K562 (cell line): ENCODE results near the gene SDCCAG8. TPM values are rescaled to one million over a fixed set of nuclear protein-coding genes. Genes with fewer than 3 reads are reported as not detected.

ENCODE experiments used
- ATAC-seq: fragments of 200-7000 bp; cut with Tn5 transposase; 3 replicates; pipeline ENCODE4 v1.9.1; 2020; ENCODE audit warnings: moderate library complexity
- BruUV-seq: library from RNA; stranded (reverse); fragments of 400-500 nt; replicated peaks from 2 replicates; lab custom pipeline; 2021; lab: Mats Ljungman, UMichigan
- CTCF ChIA-PET: fragments of 300-600 bp; formaldehyde crosslinking; extraction: SDS; loops from one replicate; lab custom pipeline; 2021; ENCODE audit warnings: low intra/inter-chr PET ratio; lab: Yijun Ruan, JAX
- POLR2A ChIA-PET: fragments of 300-600, 350-650 bp; sonication (Branson Sonifier 250); formaldehyde crosslinking; extraction: SDS; loops from one replicate; lab custom pipeline; 2021; ENCODE audit warnings: antibody characterized with exemption, inconsistent platforms; lab: Yijun Ruan, JAX
- DNase-seq, 4 experiments: peaks; one replicate each; pipeline versions ENCODE4 v3.0.0 to v3.0.0-alpha.2; 2011 to 2018; ENCODE audit warnings: low spot score in 3 of 4, mixed read lengths in 3 of 4; ENCODE audit errors: extremely low read depth in 1 of 4
- FAIRE-seq: peaks from 2 replicates; lab custom pipeline; 2011; peaks lifted over from hg19 to GRCh38; lab: Jason Lieb, UNC
- H2AFZ ChIP-seq: 2 replicates; pipeline ENCODE4 v1.6.0; 2011; ENCODE audit warnings: low read depth, low read length, control low read depth, inconsistent platforms
- H3K27ac ChIP-seq: fragments of 200-600 bp; 3 replicates; pipeline ENCODE4 v1.8.0; 2011; ENCODE audit warnings: low read depth, mild to moderate bottlenecking, control low read depth, inconsistent platforms, low read length, moderate library complexity, mixed read lengths; ENCODE audit errors: extremely low read depth
- H3K27me3 ChIP-seq, 2 experiments: fragments of 300-600 bp in 1 of 2; 2 replicates in 1 of 2; 3 replicates in 1 of 2; pipeline versions ENCODE4 v1.6.0 to v1.8.0; 2011; ENCODE audit warnings: inconsistent platforms in 2 of 2, low read length in 2 of 2, mild to moderate bottlenecking in 1 of 2, mixed read lengths in 1 of 2, moderate library complexity in 1 of 2; ENCODE audit not compliant: control insufficient read depth in 2 of 2, insufficient read depth in 2 of 2
- H3K36me3 ChIP-seq: fragments of 300-600 bp; 3 replicates; pipeline ENCODE4 v1.8.0; 2011; ENCODE audit warnings: mild to moderate bottlenecking, low read length, inconsistent platforms; ENCODE audit not compliant: control insufficient read depth, insufficient read depth
- H3K4me1 ChIP-seq, 2 experiments: fragments of 200-600 bp in 1 of 2; replicated peaks in 1 of 2; 2 replicates in 1 of 2; 3 replicates in 1 of 2; pipeline versions ENCODE4 v1.5.1 to v1.8.0; 2011; ENCODE audit warnings: inconsistent platforms in 2 of 2, low read length in 2 of 2, mild to moderate bottlenecking in 1 of 2, mixed read lengths in 1 of 2, moderate library complexity in 1 of 2; ENCODE audit not compliant: control insufficient read depth in 2 of 2, insufficient read depth in 2 of 2
- H3K4me2 ChIP-seq: 2 replicates; pipeline ENCODE4 v1.6.1; 2011; ENCODE audit warnings: low read length, control low read depth, inconsistent platforms, mixed read lengths; ENCODE audit not compliant: insufficient read depth
- H3K4me3 ChIP-seq: fragments of 200-600 bp; sonication (generic), shearing (Covaris generic); 2 replicates; pipeline ENCODE4 v1.5.1; 2016; ENCODE audit warnings: control low read depth, inconsistent platforms
- H3K79me2 ChIP-seq: fragments of 200-600 bp; 3 replicates; pipeline ENCODE4 v1.8.0; 2011; ENCODE audit warnings: low read length, inconsistent platforms; ENCODE audit not compliant: control insufficient read depth, insufficient read depth
- H3K9ac ChIP-seq, 2 experiments: 2 replicates each; pipeline versions ENCODE4 v1.6.0 to v1.6.1; 2011; ENCODE audit warnings: low read depth in 2 of 2, low read length in 2 of 2, control low read depth in 1 of 2, inconsistent platforms in 1 of 2, mild to moderate bottlenecking in 1 of 2, mixed read lengths in 1 of 2; ENCODE audit not compliant: insufficient read depth in 1 of 2
- H3K9me1 ChIP-seq: one replicate; pipeline ENCODE4 v1.6.0; 2011; ENCODE audit warnings: inconsistent platforms, mild to moderate bottlenecking, low read length, moderate library complexity; ENCODE audit not compliant: control insufficient read depth, insufficient read depth
- H3K9me3 ChIP-seq: replicated peaks from 2 replicates; pipeline ENCODE4 v1.5.1; 2011; ENCODE audit warnings: low read depth, low read length, inconsistent platforms; ENCODE audit not compliant: control insufficient read depth, insufficient read depth
- H4K20me1 ChIP-seq: replicated peaks from 2 replicates; pipeline ENCODE4 v1.6.1; 2011; ENCODE audit warnings: low read length, inconsistent platforms, mixed read lengths; ENCODE audit not compliant: control insufficient read depth, insufficient read depth
- CBX3 ChIP-seq, 2 experiments: IDR thresholded peaks; 1 replicate in 1 of 2; 2 replicates in 1 of 2; pipeline ENCODE4 v1.6.1; 2012; ENCODE audit warnings: inconsistent platforms in 2 of 2, low read length in 2 of 2, borderline replicate concordance in 1 of 2, control low read depth in 1 of 2
- CBX5 ChIP-seq: IDR thresholded peaks from 2 replicates; pipeline ENCODE4 v1.6.1; 2014; ENCODE audit warnings: low read depth, borderline replicate concordance
- CCAR2 ChIP-seq: fragments of 200-400 bp; formaldehyde crosslinking; IDR thresholded peaks from 2 replicates; pipeline ENCODE4 v1.6.1; 2017; ENCODE audit warnings: mild to moderate bottlenecking, low read depth, low read length
- DPF2 ChIP-seq: fragments of 450-650 bp; IDR thresholded peaks from 2 replicates; pipeline ENCODE4 v1.6.1; 2016
- FOXK2 ChIP-seq, 2 experiments: fragments of 450-650 bp; IDR thresholded peaks in 1 of 2; conservative IDR thresholded peaks in 1 of 2; 2 replicates each; pipeline ENCODE4 v1.6.1; 2016; ENCODE audit warnings: low read depth in 2 of 2, mild to moderate bottlenecking in 1 of 2
- GTF2A2 ChIP-seq: IDR thresholded peaks from 2 replicates; pipeline ENCODE4 v1.6.1; 2016; ENCODE audit warnings: mild to moderate bottlenecking, missing genetic modification characterization, missing compliant biosample characterization
- HMG20A ChIP-seq: fragments of 450-650 bp; formaldehyde crosslinking; conservative IDR thresholded peaks from 2 replicates; pipeline ENCODE4 v1.4.0; 2020; ENCODE audit warnings: mild to moderate bottlenecking, mixed read lengths
- KHSRP ChIP-seq: fragments of 450-650 bp; IDR thresholded peaks from 2 replicates; pipeline ENCODE4 v1.6.1; 2017
- MAFG ChIP-seq: fragments of 450-650 bp; conservative IDR thresholded peaks from 2 replicates; pipeline ENCODE4 v1.6.1; 2016; ENCODE audit warnings: missing genetic modification characterization, missing compliant biosample characterization
- MEF2A ChIP-seq: IDR thresholded peaks from 2 replicates; pipeline ENCODE4 v1.6.1; 2011; ENCODE audit warnings: low read depth, mild to moderate bottlenecking, low read length, moderate library complexity; ENCODE audit not compliant: control insufficient read depth
- MTF1 ChIP-seq: fragments of 250-450 bp; sonication (Bioruptor Pico); IDR thresholded peaks from 2 replicates; pipeline ENCODE4 v1.9.0; 2021; ENCODE audit warnings: moderate library complexity, mild to moderate bottlenecking, inconsistent platforms, borderline replicate concordance
- PPARD ChIP-seq: fragments of 250-450 bp; sonication (Bioruptor Pico); IDR thresholded peaks from 2 replicates; pipeline ENCODE4 v1.8.0; 2022; ENCODE audit warnings: inconsistent platforms, mild to moderate bottlenecking, moderate library complexity
- SAFB2 ChIP-seq: fragments of 200-400 bp; formaldehyde crosslinking; IDR thresholded peaks from 2 replicates; pipeline ENCODE4 v1.6.1; 2018; ENCODE audit warnings: borderline replicate concordance, low read length, low read depth, moderate library complexity; ENCODE audit not compliant: severe bottlenecking
- ZNF140 ChIP-seq: fragments of 250-450 bp; sonication (Bioruptor Pico); IDR thresholded peaks from 2 replicates; pipeline ENCODE4 v1.8.0; 2021; ENCODE audit warnings: moderate library complexity, mild to moderate bottlenecking, inconsistent platforms
- ZNF263 ChIP-seq: sonication (generic); formaldehyde crosslinking; IDR thresholded peaks from 2 replicates; pipeline ENCODE4 v1.8.0; 2022; ENCODE audit warnings: mild to moderate bottlenecking, missing genetic modification reagents, borderline replicate concordance
- ZNF445 ChIP-seq: fragments of 250-450 bp; sonication (Bioruptor Pico); IDR thresholded peaks from 2 replicates; pipeline ENCODE4 v1.4.0; 2020; ENCODE audit warnings: low read depth, mild to moderate bottlenecking, moderate library complexity
- ZNF561 ChIP-seq: fragments of 450-650 bp; formaldehyde crosslinking; conservative IDR thresholded peaks from 2 replicates; pipeline ENCODE4 v1.4.0; 2020; ENCODE audit warnings: mild to moderate bottlenecking, moderate library complexity
- WGBS: fragments of 100-300 bp; shearing (Covaris generic); methylation state at CpG from one replicate; pipeline ENCODE4 v1.1.6; 2016; ENCODE audit warnings: low coverage, mixed read lengths; ENCODE audit not compliant: insufficient coverage; ENCODE audit errors: missing lambda C conversion rate; 5-methylcytosine and 5-hydroxymethylcytosine counted together
- in situ Hi-C: fragments of 300-500 bp; cut with MboI; formaldehyde crosslinking; loops from 4 replicates; pipeline ENCODE4 v1.15.0; 2018; ENCODE audit warnings: inconsistent platforms, mixed read lengths
- intact Hi-C: fragments of 100-400 bp; cut with micrococcal nuclease; formaldehyde crosslinking; loops from 2 replicates; pipeline ENCODE4 v1.14.2; 2022
- polyA plus RNA-seq, 8 experiments: library from polyadenylated mRNA; depleted of rRNA in 4 of 8; stranded (reverse) in 5 of 8; unstranded in 3 of 8; fragments of >200 nt; fragmentation: Nextera tagmentation in 2 of 8; fragmentation: Illumina TruSeq in 1 of 8; extraction: Ambion mirVana in 2 of 8; extraction: Trizol in 1 of 8; gene quantifications; 2 replicates each; pipeline versions ENCODE4 v1.2.1 to v1.2.3, GENCODE V29; 2011 to 2014; ENCODE audit warnings: inconsistent platforms in 1 of 8, missing spikeins in 1 of 8
- total RNA-seq, 7 experiments: library from RNA; depleted of rRNA in 6 of 7; stranded (reverse); fragments of >200 nt in 6 of 7; fragmentation: Illumina TruSeq in 2 of 7; extraction: Trizol in 2 of 7; gene quantifications; 2 replicates each; pipeline versions ENCODE4 v1.2.1 to v1.2.3, GENCODE V29; 2011 to 2021; ENCODE audit warnings: low replicate concordance in 1 of 7
- TF ChIP-seq, protein P1 (sequence below): IDR thresholded peaks from 2 replicates; pipeline ENCODE4 v1.6.1; 2011; ENCODE audit not compliant: insufficient read length; ENCODE audit errors: extremely low read depth
- TF ChIP-seq, protein P2 (sequence below), 3 experiments: IDR thresholded peaks in 2 of 3; conservative IDR thresholded peaks in 1 of 3; 2 replicates each; pipeline ENCODE4 v1.5.1; 2011 to 2012; ENCODE audit warnings: low read length in 3 of 3, mild to moderate bottlenecking in 3 of 3, control low read depth in 2 of 3, improper control_type of control experiment in 1 of 3, inconsistent platforms in 1 of 3, low read depth in 1 of 3, mixed read lengths in 1 of 3, moderate library complexity in 1 of 3; ENCODE audit not compliant: insufficient read depth in 2 of 3

The SDCCAG8 gene
- total and polyA plus RNA-seq, 9 of the 15 experiments (the other 6 are each of a cell fraction or from before 2014, with no cell fraction given) = 17.9 to 36.7 (median 25.4) TPM

DNA sequence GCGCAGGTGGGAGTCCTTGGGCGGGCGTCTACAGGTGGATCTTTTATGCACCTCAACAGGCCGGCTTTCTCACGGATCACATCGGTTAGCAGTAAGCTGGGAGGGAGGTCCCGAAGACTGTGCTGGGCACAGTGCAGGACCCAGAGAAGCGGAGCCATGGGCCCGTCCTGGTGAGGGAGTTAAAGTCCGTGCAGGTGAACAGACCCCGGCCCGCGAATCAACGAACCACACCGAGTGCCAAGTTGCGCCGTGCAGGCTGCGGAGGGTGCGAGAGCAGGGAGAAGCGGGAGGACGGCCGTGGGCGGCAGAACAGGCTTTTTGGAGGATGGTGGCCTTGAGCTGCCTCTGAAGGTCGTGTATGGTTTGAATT lies 233.3 kb downstream of the SDCCAG8 start (continued):
- TF ChIP-seq GTF2A2 (tag) = no peak
- TF ChIP-seq, protein P1, sequence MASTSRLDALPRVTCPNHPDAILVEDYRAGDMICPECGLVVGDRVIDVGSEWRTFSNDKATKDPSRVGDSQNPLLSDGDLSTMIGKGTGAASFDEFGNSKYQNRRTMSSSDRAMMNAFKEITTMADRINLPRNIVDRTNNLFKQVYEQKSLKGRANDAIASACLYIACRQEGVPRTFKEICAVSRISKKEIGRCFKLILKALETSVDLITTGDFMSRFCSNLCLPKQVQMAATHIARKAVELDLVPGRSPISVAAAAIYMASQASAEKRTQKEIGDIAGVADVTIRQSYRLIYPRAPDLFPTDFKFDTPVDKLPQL = no peak

DNA sequence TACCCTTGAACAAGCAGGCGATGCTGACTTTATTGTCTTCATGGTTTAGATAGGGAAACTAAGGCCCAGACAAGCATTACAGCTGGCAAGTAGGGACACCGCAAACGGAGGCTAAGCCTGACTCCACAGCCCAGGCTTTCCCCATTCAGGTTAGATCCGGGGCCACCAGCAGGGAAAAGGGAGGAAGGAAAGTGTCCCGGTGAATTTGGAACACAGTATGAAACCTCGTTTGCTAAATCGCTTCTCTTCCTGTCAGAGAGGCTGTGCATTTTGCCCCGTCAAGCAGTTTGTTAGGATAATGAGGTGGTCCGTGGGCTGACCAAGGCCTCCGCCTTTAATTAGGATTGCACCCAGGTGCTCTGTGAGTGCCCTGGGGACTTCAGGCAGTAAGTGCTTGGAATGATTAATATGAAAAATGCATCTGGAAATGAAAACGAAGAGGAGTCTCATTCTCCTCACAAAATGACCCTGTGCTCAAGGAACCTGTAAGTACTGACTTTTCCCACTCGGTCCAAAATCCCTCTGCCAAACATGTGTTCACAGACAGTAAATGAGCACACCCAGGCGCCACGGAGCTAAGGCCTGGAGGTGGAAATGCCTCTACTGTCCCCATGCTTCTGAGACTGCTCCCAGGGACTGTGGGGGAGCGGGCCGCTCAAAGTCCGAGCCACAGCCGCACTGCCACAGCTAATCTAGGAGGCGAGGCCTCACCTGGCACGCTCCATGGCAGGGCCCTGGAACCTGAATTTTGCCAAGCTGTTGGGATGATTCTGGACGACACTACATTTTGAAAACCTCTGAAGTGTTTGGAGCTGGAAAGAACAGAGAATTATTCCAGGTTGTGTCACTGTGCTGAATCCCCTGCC lies 234.1 kb downstream of the SDCCAG8 start:
- Histone ChIP-seq H3K36me3 (no peaks in the 10 kb centered on the region), H4K20me1 (0 out of 2 replicates have a peak, but pooled peaks cover 3% of the 10 kb centered on the region), H3K27ac (no peak overlapping the region), H2AFZ (no peak overlapping the region), H3K27me3 (no peaks in the 10 kb centered on the region), H3K9ac (no peak overlapping the region), H3K4me3 (no peak overlapping the region), H3K4me2 (no peak overlapping the region), H3K4me1 (peaks cover 0 to 14% of the 10 kb centered on the region in 2 experiments; a peak in 1 of 5 replicates), H3K9me1 (no peaks in the 10 kb centered on the region), H3K9me3 (no peaks in the 10 kb centered on the region), H3K79me2 (no peaks in the 10 kb centered on the region)
- intact Hi-C loops (no loop called here), in situ Hi-C loops (loop anchor here (25.0 kb wide), 1 partner anchor 772 kb away; no protein-coding TSS in a partner anchor)
- ATAC-seq = no peak
- ChIA-PET POLR2A (interaction anchor here (1.2 kb wide), 1 partner anchor 133 kb away, joined by 3 read pairs; no protein-coding TSS in a partner anchor), CTCF (no interaction called here)
- 62% methylated on average over 20 of the region's 21 CpGs for WGBS
- no peak for DNase-seq
- TF ChIP-seq FOXK2 (conservative IDR thresholded peaks at IDR 0.05 in 1 of 2, IDR thresholded peaks at IDR 0.05 in 1 of 2; ENCODE audit: low read depth in 2 of 2) (no peak), KHSRP (no peak), MTF1 (CRISPR knock-in tag) (no peak), CCAR2 (no peak), PPARD (no peak), CBX5 (no peak), ZNF140 (CRISPR knock-in tag) (no peak), GTF2A2 (tag) (no peak), MAFG (tag) (no peak), MEF2A (no peak), CBX3 (IDR thresholded peaks at IDR 0.05; ENCODE audit: borderline replicate concordance in 1 of 2, low read length in 2 of 2) (no peak), ZNF445 (CRISPR knock-in tag) (no peak), HMG20A (CRISPR knock-in tag) (no peak), ZNF263 (CRISPR knock-in tag) (no peak), ZNF561 (CRISPR knock-in tag) (no peak), SAFB2 (no peak), DPF2 (no peak)
- TF ChIP-seq, protein P2, sequence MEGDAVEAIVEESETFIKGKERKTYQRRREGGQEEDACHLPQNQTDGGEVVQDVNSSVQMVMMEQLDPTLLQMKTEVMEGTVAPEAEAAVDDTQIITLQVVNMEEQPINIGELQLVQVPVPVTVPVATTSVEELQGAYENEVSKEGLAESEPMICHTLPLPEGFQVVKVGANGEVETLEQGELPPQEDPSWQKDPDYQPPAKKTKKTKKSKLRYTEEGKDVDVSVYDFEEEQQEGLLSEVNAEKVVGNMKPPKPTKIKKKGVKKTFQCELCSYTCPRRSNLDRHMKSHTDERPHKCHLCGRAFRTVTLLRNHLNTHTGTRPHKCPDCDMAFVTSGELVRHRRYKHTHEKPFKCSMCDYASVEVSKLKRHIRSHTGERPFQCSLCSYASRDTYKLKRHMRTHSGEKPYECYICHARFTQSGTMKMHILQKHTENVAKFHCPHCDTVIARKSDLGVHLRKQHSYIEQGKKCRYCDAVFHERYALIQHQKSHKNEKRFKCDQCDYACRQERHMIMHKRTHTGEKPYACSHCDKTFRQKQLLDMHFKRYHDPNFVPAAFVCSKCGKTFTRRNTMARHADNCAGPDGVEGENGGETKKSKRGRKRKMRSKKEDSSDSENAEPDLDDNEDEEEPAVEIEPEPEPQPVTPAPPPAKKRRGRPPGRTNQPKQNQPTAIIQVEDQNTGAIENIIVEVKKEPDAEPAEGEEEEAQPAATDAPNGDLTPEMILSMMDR (IDR thresholded peaks at IDR 0.05 in 2 of 3, conservative IDR thresholded peaks at IDR 0.05 in 1 of 3; ENCODE audit: insufficient read depth in 2 of 3, low read depth in 1 of 3, low read length in 3 of 3) = no peak
- no TSS peak for BruUV-seq
- FAIRE-seq = no peak
